ENCODE measurements around the gene ANP32B. TPM values are rescaled to one million over a fixed set of nuclear protein-coding genes. Genes with fewer than 3 reads are reported as not detected.
"Not testable (repeated sequence)": the region's sequence is repeated elsewhere in the genome, so short reads cannot be mapped to it uniquely, and the experiment has no call there.

ANP32B gene
- total and polyA plus RNA-seq, 2 donors (not counting 1 experiment from before 2014, with no cell fraction given): 17.6 to 138 TPM

GRCh38 chr9:97972753-97973152 lies 10.4 kb upstream of the ANP32B start:
- Histone ChIP-seq H3K4me2 (replicated peaks; ENCODE audit: low read depth, low read length, poor library complexity, severe bottlenecking) (no peak overlapping the region), H3K79me2 (ENCODE audit: control insufficient read depth, insufficient read depth, low read length) (no peaks in the 10 kb centered on the region), H3K9ac (ENCODE audit: low read length) (no peak overlapping the region), H2AFZ (ENCODE audit: insufficient read depth, low read depth, low read length, poor library complexity, severe bottlenecking) (no peak overlapping the region), H3K36me3 (replicated peaks in 1 of 2; ENCODE audit: control extremely low read depth in 1 of 2, control insufficient read depth in 1 of 2, extremely low read depth in 1 of 2, insufficient read depth in 2 of 2, low read length in 1 of 2) (no peaks in the 10 kb centered on the region), H3K27me3 (replicated peaks in 1 of 4; ENCODE audit: control extremely low read depth in 1 of 4, control insufficient read depth in 3 of 4, insufficient read depth in 4 of 4, low read length in 3 of 4) (peaks cover 0 to 3% (median 0%) of the 10 kb centered on the region in 4 experiments), H3K4me3 (ENCODE audit: control extremely low read depth in 1 of 5, extremely low read depth in 1 of 5, insufficient read depth in 1 of 5, low read depth in 2 of 5, low read length in 4 of 5) (no peak overlapping the region), H4K20me1 (ENCODE audit: control insufficient read depth, insufficient read depth, low read length, poor library complexity, severe bottlenecking) (no peaks in the 10 kb centered on the region), H3K27ac (ENCODE audit: low read length in 2 of 2) (no peak overlapping the region), H3K4me1 (ENCODE audit: control insufficient read depth in 2 of 2, insufficient read depth in 2 of 2, low read length in 2 of 2) (no peaks in the 10 kb centered on the region), H3K9me3 (ENCODE audit: control extremely low read depth in 1 of 3, control insufficient read depth in 2 of 3, insufficient read depth in 1 of 3, low read length in 2 of 3) (peaks cover 0 to 8% (median 0%) of the 10 kb centered on the region in 3 donors)
- ChIA-PET POLR2A (no interaction called here), CTCF (interaction anchor here (1.2 kb wide), 1 partner anchor 10 kb away, joined by 3 read pairs; the partner anchor contains the start of gene ANP32B)
- WGBS (ENCODE audit: insufficient coverage): 100% methylated on average over 3 of the region's 4 CpGs
- H3K27ac Mint-ChIP-seq: no peak overlapping the region
- H3K4me1 Mint-ChIP-seq: no peaks in the 10 kb centered on the region
- H3K9me3 Mint-ChIP-seq (ENCODE audit: insufficient read depth): peaks cover 3% of the 10 kb centered on the region
- peaks cover 8% of the 10 kb centered on the region for H3K27me3 Mint-ChIP-seq
- no peak for ATAC-seq (ENCODE audit: low read depth)
- DNase-seq: no peak
- no peak overlapping the region for H3K4me3 Mint-ChIP-seq
- intact Hi-C loops (cut with micrococcal nuclease): no loop called here
- no peak for TF ChIP-seq EZH2 (IDR thresholded peaks at IDR 0.05; ENCODE audit: borderline replicate concordance, insufficient read depth, low read depth, low read length, poor library complexity, severe bottlenecking)
- TF ChIP-seq CTCF (IDR thresholded peaks at IDR 0.05): no peak

DNA sequence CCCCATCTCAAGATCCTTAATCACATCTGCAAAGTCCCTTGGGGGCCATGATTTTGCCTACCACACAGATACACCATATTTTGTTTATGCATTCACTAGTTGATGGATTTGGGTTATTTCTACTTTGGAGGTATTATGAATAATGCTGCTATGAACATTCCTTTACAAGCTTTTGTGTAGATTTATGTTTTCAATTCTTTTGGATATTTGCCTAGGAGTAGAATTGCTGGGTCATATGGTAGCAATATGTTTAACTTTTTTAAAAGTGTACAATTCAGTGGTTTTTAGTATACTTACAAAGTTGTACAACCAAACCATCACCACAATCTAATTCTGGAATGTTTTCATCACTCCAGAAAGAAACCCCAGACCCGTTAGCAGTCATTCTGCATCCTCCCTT lies 7.8 kb upstream of the ANP32B start:
- no peak overlapping the region for H3K4me3 ChIP-seq (ENCODE audit: control extremely low read depth in 1 of 5, extremely low read depth in 1 of 5, insufficient read depth in 1 of 5, low read depth in 2 of 5, low read length in 4 of 5)
- CTCF ChIA-PET: no interaction called here
- Mint-ChIP-seq H3K4me3 (no peak overlapping the region), H3K27ac (no peak overlapping the region), H3K4me1 (no peaks in the 10 kb centered on the region), H3K9me3 (ENCODE audit: insufficient read depth) (peaks cover 3% of the 10 kb centered on the region), H3K27me3 (peaks cover 6% of the 10 kb centered on the region)
- 27% methylated on average over 1 of the region's 1 CpG for WGBS (ENCODE audit: insufficient coverage)
- no peak for DNase-seq
- no peak for ATAC-seq (ENCODE audit: low read depth)
- no peak overlapping the region for H3K4me2 ChIP-seq (replicated peaks; ENCODE audit: low read depth, low read length, poor library complexity, severe bottlenecking)
- no peak overlapping the region for H3K27ac ChIP-seq (ENCODE audit: low read length in 2 of 2)
- TF ChIP-seq CTCF (IDR thresholded peaks at IDR 0.05) (no peak), EZH2 (IDR thresholded peaks at IDR 0.05; ENCODE audit: borderline replicate concordance, insufficient read depth, low read depth, low read length, poor library complexity, severe bottlenecking) (no peak)
- no peak overlapping the region for H2AFZ ChIP-seq (ENCODE audit: insufficient read depth, low read depth, low read length, poor library complexity, severe bottlenecking)
- intact Hi-C loops (cut with micrococcal nuclease): no loop called here
- H3K4me1 ChIP-seq (ENCODE audit: control insufficient read depth in 2 of 2, insufficient read depth in 2 of 2, low read length in 2 of 2): no peaks in the 10 kb centered on the region
- POLR2A ChIA-PET: no interaction called here
- no peak overlapping the region for H3K9ac ChIP-seq (ENCODE audit: low read length)
- H4K20me1 ChIP-seq (ENCODE audit: control insufficient read depth, insufficient read depth, low read length, poor library complexity, severe bottlenecking): no peaks in the 10 kb centered on the region
- H3K27me3 ChIP-seq (replicated peaks in 1 of 4; ENCODE audit: control extremely low read depth in 1 of 4, control insufficient read depth in 3 of 4, insufficient read depth in 4 of 4, low read length in 3 of 4): no peaks in the 10 kb centered on the region
- no peaks in the 10 kb centered on the region for H3K36me3 ChIP-seq (replicated peaks in 1 of 2; ENCODE audit: control extremely low read depth in 1 of 2, control insufficient read depth in 1 of 2, extremely low read depth in 1 of 2, insufficient read depth in 2 of 2, low read length in 1 of 2)
- H3K9me3 ChIP-seq (ENCODE audit: control extremely low read depth in 1 of 3, control insufficient read depth in 2 of 3, insufficient read depth in 1 of 3, low read length in 2 of 3): peaks cover 0 to 8% (median 0%) of the 10 kb centered on the region in 3 donors
- H3K79me2 ChIP-seq (ENCODE audit: control insufficient read depth, insufficient read depth, low read length): no peaks in the 10 kb centered on the region

GRCh38 chr9:97976633-97977032 lies 6.5 kb upstream of the ANP32B start:
- POLR2A ChIA-PET; H3K9ac ChIP-seq (ENCODE audit: low read length); H3K4me1 ChIP-seq (ENCODE audit: control insufficient read depth in 2 of 2, insufficient read depth in 2 of 2, low read length in 2 of 2); H3K4me2 ChIP-seq (replicated peaks; ENCODE audit: low read depth, low read length, poor library complexity, severe bottlenecking); H3K9me3 ChIP-seq (ENCODE audit: control extremely low read depth in 1 of 3, control insufficient read depth in 2 of 3, insufficient read depth in 1 of 3, low read length in 2 of 3); H3K4me3 ChIP-seq (ENCODE audit: control extremely low read depth in 1 of 5, extremely low read depth in 1 of 5, insufficient read depth in 1 of 5, low read depth in 2 of 5, low read length in 4 of 5); H3K4me3 Mint-ChIP-seq; intact Hi-C loops (cut with micrococcal nuclease); DNase-seq; H3K9me3 Mint-ChIP-seq (ENCODE audit: insufficient read depth); H3K79me2 ChIP-seq (ENCODE audit: control insufficient read depth, insufficient read depth, low read length); H3K27ac Mint-ChIP-seq; H3K4me1 Mint-ChIP-seq; H3K27ac ChIP-seq (ENCODE audit: low read length in 2 of 2); H3K36me3 ChIP-seq (replicated peaks in 1 of 2; ENCODE audit: control extremely low read depth in 1 of 2, control insufficient read depth in 1 of 2, extremely low read depth in 1 of 2, insufficient read depth in 2 of 2, low read length in 1 of 2); ATAC-seq (ENCODE audit: low read depth); H3K27me3 ChIP-seq (replicated peaks in 1 of 4; ENCODE audit: control extremely low read depth in 1 of 4, control insufficient read depth in 3 of 4, insufficient read depth in 4 of 4, low read length in 3 of 4); H4K20me1 ChIP-seq (ENCODE audit: control insufficient read depth, insufficient read depth, low read length, poor library complexity, severe bottlenecking); H3K27me3 Mint-ChIP-seq; CTCF ChIA-PET; H2AFZ ChIP-seq (ENCODE audit: insufficient read depth, low read depth, low read length, poor library complexity, severe bottlenecking): not testable (repeated sequence)
- WGBS (ENCODE audit: insufficient coverage): 100% methylated on average over 5 of the region's 10 CpGs

All from B cell (primary cell).